ENCODE results near the gene FRMD4B. TPM values are rescaled to one million over a fixed set of nuclear protein-coding genes. Genes with fewer than 3 reads are reported as not detected.

The FRMD4B gene
- total RNA-seq, 4 donors from 2014 or later: 37.5 to 66.2 (median 62.5) TPM

- Histone ChIP-seq H3K9me3 (no peaks in the 10 kb centered on the region), H3K4me1 (peaks cover 0 to 23% (median 4%) of the 10 kb centered on the region in 3 donors), H3K27me3 (no peaks in the 10 kb centered on the region), H3K27ac (peak overlapping the region in 2 of 4 donors; percentile 66 to 68), H3K36me3 (no peaks in the 10 kb centered on the region), H3K4me3 (no peak overlapping the region)
- DNase-seq: no peak
- intact Hi-C loops (cut with DNase I): no loop called here
- WGBS, 2 donors: 39 to 54% methylated on average over 3 to 5 of the region's 5 CpGs
- TF ChIP-seq CTCF (IDR thresholded peaks at IDR 0.05): no peak
- TF ChIP-seq POLR2A (IDR thresholded peaks at IDR 0.05): no peak
These were observed 35.1 kb upstream of the FRMD4B start for GRCh38 chr3:69420781-69421520.

DNA sequence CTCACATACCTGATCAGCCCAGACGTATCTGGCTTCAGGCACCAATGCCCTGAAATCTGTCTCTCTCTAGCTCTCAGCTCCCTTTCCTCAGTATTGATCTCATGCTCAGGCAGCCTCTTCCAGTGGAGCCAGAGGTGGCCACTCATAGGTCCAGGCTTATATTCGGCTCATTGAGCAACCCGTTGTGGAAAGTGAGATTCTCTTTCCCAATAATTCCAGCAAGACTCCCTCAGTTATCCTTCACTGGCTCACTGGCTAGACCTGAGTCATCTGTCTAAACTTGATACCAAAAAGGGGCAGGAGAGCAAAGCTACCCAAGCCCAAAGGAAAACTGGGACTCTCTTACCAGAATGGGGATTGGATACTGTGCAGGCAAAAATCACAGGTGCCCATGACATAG is 33.4 kb upstream of the FRMD4B start:
- 86 to 87% methylated on average over 3 of the region's 3 CpGs for WGBS, 2 donors
- DNase-seq: no peak
- H3K27ac ChIP-seq: no peak overlapping the region
- intact Hi-C loops (cut with DNase I): loop anchor here (10.0 kb wide), 1 partner anchor 264 kb away; no protein-coding TSS in a partner anchor
- H3K4me1 ChIP-seq: peaks cover 0 to 23% (median 4%) of the 10 kb centered on the region in 3 donors
- H3K27me3 ChIP-seq: no peaks in the 10 kb centered on the region
- no peak overlapping the region for H3K4me3 ChIP-seq
- no peaks in the 10 kb centered on the region for H3K9me3 ChIP-seq
- TF ChIP-seq POLR2A (IDR thresholded peaks at IDR 0.05) (no peak), CTCF (IDR thresholded peaks at IDR 0.05) (no peak)
- no peaks in the 10 kb centered on the region for H3K36me3 ChIP-seq

DNA sequence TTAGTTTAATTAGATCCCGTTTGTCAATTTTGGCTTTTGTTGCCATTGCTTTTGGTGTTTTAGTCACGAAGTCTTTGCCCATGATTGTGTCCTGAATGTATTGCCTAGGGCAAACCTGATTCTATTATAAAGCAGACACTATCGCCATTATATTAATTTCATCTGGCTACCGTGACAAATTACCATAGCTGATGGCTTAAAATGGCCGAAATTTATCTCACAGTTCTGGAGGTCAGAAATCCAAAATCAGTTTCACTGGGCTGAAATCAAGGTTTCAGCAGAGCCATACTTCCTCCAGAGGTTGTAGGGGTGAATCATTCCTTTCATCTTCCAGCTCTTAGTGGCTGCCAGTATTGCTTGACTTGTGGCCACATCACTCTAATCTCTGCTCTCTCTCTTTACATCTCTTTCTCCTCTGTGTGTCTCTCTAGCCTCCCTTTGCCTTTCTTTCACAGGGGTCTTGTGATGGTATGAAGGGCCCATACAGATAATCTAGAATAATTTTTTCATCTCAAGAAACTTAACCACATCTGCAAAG is 31.7 kb upstream of the FRMD4B start:
- 81 to 85% methylated on average over 5 of the region's 5 CpGs for WGBS, 2 donors
- peaks cover 0 to 18% (median 4%) of the 10 kb centered on the region in 3 donors for H3K4me1 ChIP-seq

DNA sequence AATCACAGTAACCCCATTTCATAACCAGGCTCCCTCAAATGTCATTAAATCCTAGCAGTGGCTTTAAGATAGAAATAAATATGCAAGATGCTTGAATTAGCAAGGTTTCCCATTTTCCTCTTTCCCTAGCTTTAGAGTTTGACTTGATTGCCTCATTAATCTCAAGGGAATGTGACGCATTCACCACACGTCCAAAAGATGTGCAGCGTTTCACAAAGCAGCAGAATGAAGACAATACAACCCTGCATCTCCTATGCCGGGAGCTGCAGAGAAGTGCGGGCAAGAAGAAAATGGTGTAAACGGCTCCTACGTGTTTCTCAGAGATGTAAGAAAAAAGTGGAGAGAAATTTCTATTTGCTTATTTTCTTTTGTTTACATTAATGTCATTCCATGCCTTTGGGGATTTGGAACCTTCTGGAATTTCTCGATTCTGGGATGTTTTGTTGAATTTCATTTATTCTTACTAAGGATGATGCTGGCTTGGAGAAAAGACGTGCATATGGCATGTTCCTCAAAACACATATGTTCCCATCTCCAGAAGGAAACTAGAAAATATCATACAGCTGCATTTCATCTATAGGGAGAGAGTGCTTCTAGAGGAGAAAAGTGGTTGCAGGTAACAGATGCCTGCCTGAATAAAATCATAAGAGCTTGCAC is 27.8 kb upstream of the FRMD4B start:
- Histone ChIP-seq H3K4me3 (no peak overlapping the region), H3K4me1 (peaks cover 0 to 17% (median 3%) of the 10 kb centered on the region in 3 donors), H3K36me3 (no peaks in the 10 kb centered on the region), H3K9me3 (no peaks in the 10 kb centered on the region), H3K27ac (no peak overlapping the region), H3K27me3 (no peaks in the 10 kb centered on the region)
- no peak for DNase-seq
- no peak for TF ChIP-seq POLR2A (IDR thresholded peaks at IDR 0.05)
- TF ChIP-seq CTCF (IDR thresholded peaks at IDR 0.05): no peak
- intact Hi-C loops (cut with DNase I): loop anchor here (10.0 kb wide), 1 partner anchor 259 kb away; no protein-coding TSS in a partner anchor
- 39 to 50% methylated on average over 9 of the region's 9 CpGs for WGBS, 2 donors

More for the DNA sequence above, 31.7 kb upstream of the FRMD4B start:
- no peak overlapping the region for H3K4me3 ChIP-seq
- no peaks in the 10 kb centered on the region for H3K27me3 ChIP-seq
- no peak for DNase-seq
- no peak for TF ChIP-seq POLR2A (IDR thresholded peaks at IDR 0.05)
- TF ChIP-seq CTCF (IDR thresholded peaks at IDR 0.05): no peak
- H3K36me3 ChIP-seq: no peaks in the 10 kb centered on the region
- no peaks in the 10 kb centered on the region for H3K9me3 ChIP-seq
- H3K27ac ChIP-seq: no peak overlapping the region
- intact Hi-C loops (cut with DNase I): loop anchor here (10.0 kb wide), 1 partner anchor 263 kb away; no protein-coding TSS in a partner anchor

- no peaks in the 10 kb centered on the region for H3K36me3 ChIP-seq
- intact Hi-C loops (cut with DNase I): loop anchor here (10.0 kb wide), 1 partner anchor 257 kb away; no protein-coding TSS in a partner anchor
- WGBS, 2 donors: 26 to 40% methylated on average over 3 of the region's 3 CpGs
- H3K27me3 ChIP-seq: no peaks in the 10 kb centered on the region
- H3K4me3 ChIP-seq: no peak overlapping the region
- peaks cover 2 to 26% (median 3%) of the 10 kb centered on the region in 3 donors for H3K4me1 ChIP-seq
- TF ChIP-seq CTCF (IDR thresholded peaks at IDR 0.05) (no peak), POLR2A (IDR thresholded peaks at IDR 0.05) (no peak)
- DNase-seq: no peak
- H3K27ac ChIP-seq: peak overlapping the region in 1 of 4 donors; percentile 4
- H3K9me3 ChIP-seq: no peaks in the 10 kb centered on the region
These were observed 25.5 kb upstream of the FRMD4B start for GRCh38 chr3:69411346-69411745.
